KBM-7 (cell line): ENCODE results near the gene RXRA.

Experiments
- DNase-seq: peaks from one replicate; pipeline ENCODE4 v3.0.0-alpha.2; 2015
- in situ Hi-C: fragments of 300-500 bp; cut with MboI; formaldehyde crosslinking; loops from 2 replicates; pipeline ENCODE4 v1.14.3; 2020; ENCODE audit warnings: low sequenced_read_pairs, low pct_unique_long_range_greater_than_20kb, mixed read lengths

The RXRA gene

DNA sequence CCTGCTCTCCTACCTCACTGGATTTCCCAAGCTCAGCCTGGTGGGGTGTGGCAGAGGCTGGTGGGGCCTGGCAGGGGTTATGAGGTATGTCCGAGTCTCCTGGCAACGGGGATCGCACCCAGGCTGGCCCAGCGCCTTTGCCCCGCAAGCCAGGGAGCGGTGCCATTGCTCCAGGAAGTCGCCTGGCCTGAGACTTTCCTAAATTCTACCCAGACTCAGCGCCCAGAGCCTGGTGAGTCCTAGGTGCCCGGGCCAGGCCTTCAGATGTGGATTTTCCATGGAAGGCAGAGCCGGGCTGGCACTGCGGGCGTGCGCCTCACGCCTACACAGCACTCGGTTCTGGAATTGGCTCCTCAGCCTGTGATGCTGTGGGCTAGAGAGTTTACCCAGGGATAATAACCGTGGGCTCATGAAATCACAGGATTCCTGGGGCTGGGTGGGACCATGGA is 159.9 kb downstream of the RXRA start:
- in situ Hi-C loops: no loop called here
- DNase-seq: no peak

DNA sequence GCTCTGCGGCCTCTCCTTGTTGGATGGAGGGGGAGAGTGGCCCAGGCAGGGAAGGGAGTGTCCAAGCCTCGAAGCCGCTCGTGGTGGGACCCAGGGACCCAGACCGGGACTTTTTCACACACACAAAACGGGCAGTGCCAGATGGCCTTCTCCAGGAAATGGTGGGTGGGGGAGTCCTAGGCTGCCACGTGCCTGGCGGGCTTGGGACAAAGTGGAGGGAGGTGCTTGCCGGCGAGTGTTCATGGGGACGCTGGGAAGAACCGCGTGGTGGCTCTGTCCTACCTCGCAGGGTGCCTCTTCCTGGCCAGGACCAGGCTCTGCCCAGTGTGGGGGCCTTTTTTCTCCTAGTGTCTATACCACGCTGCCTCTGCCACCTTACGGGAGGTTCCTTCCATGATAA is 160.3 kb downstream of the RXRA start:
- in situ Hi-C loops: no loop called here
- DNase-seq: no peak
